Epithelial cell of esophagus (primary cell): ENCODE measurements around the gene FGD3.

ENCODE experiments used
- DNase-seq: peaks from one replicate; pipeline ENCODE4 v3.0.0; 2010; ENCODE audit warnings: low read depth
- H3K4me3 ChIP-seq: 2 replicates; pipeline ENCODE4 v1.5.1; 2011; ENCODE audit warnings: mild to moderate bottlenecking, low read length, control low read depth
- TF ChIP-seq, protein P1 (sequence below): IDR thresholded peaks from 2 replicates; pipeline ENCODE4 v1.5.1; 2011; ENCODE audit warnings: low read depth, mild to moderate bottlenecking, low read length, control low read depth, inconsistent platforms; ENCODE audit not compliant: insufficient read depth; ENCODE audit errors: missing control alignments

FGD3 gene

DNA sequence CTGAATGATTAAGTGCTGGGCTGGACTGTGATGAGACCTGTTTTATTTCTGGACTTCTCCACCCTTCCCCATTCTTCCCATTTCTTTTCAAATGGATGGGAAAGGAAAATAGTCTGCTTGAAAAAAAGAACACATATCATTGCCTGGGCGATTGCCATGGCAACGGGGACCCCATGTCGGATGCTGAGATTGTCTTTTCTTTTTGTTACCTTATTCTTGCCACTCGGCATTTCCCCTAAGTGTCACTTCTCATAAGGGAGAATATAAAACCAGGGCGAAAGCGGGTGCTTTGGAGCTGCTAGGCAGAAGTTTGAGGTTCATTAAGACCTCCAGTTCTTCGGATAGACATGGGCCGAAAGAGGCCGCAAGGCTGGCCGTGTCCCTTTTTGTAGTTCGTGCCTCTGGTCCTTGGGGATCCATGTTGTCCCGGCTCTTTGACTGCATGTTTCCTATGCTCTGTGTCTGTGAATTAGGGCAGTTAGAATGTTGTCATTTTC is 763 bp downstream of the FGD3 start:
- H3K4me3 ChIP-seq, result peak overlapping the region; percentile 63
- TF ChIP-seq, protein P1, sequence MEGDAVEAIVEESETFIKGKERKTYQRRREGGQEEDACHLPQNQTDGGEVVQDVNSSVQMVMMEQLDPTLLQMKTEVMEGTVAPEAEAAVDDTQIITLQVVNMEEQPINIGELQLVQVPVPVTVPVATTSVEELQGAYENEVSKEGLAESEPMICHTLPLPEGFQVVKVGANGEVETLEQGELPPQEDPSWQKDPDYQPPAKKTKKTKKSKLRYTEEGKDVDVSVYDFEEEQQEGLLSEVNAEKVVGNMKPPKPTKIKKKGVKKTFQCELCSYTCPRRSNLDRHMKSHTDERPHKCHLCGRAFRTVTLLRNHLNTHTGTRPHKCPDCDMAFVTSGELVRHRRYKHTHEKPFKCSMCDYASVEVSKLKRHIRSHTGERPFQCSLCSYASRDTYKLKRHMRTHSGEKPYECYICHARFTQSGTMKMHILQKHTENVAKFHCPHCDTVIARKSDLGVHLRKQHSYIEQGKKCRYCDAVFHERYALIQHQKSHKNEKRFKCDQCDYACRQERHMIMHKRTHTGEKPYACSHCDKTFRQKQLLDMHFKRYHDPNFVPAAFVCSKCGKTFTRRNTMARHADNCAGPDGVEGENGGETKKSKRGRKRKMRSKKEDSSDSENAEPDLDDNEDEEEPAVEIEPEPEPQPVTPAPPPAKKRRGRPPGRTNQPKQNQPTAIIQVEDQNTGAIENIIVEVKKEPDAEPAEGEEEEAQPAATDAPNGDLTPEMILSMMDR, result no peak
- no peak for DNase-seq

DNA sequence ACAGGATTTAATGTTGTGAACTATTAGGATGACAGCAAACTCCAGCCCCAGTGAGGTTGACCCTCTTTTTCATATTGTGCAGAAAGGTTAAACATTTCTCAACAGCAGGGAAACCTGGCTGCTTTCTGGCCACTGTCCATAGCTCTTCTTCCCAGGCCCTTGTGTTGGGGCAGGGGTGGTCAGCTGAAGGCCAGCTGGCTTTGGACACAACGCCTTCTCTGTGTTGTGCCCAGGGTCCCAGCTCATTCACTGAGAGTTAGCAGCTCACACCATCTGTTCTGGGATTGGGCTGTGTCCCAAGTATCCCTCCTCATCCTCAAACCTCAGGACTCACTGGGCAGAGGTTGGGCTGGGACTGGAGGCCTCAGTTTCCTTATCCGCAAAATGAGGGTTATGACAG is 1.3 kb downstream of the FGD3 start:
- DNase-seq, result no peak
- TF ChIP-seq, protein P1, result no peak
- H3K4me3 ChIP-seq, result no peak overlapping the region

DNA sequence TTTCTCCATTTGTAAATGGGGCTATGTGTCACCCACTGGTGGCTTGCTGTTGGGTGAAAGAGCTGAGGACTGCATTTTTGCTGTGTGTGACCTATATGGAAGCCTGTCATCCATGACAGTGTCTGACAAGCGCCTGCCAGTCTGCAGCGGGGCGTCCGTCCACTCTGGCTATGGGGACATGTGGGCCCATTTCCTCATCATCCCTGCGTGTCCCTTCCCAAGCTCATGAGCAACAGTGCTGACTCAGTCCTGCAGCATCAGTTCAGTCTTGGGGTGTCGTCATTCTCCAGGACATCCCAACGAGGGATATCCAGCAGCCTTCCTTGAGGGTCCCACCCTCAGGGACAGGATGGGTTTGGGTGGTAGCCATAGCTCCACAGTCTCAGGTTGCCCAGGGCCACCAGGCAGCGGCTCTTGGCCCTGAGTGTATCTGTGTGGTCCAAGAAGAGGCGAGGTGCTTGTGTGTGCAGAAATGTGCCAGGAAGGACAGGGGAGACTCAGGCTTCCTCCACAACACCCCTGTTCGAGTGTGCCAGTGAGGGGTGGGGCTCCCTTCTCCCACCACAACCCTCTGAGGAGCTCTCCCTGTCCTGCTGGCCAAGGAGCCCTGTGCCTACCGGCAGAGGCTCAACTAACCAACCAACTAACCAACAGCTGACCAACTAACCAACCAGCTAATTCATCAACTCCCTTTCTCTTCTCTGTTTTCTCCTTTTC is 2.1 kb downstream of the FGD3 start:
- TF ChIP-seq, protein P1, result no peak
- H3K4me3 ChIP-seq, result no peak overlapping the region
- peak; percentile 49 for DNase-seq

DNA sequence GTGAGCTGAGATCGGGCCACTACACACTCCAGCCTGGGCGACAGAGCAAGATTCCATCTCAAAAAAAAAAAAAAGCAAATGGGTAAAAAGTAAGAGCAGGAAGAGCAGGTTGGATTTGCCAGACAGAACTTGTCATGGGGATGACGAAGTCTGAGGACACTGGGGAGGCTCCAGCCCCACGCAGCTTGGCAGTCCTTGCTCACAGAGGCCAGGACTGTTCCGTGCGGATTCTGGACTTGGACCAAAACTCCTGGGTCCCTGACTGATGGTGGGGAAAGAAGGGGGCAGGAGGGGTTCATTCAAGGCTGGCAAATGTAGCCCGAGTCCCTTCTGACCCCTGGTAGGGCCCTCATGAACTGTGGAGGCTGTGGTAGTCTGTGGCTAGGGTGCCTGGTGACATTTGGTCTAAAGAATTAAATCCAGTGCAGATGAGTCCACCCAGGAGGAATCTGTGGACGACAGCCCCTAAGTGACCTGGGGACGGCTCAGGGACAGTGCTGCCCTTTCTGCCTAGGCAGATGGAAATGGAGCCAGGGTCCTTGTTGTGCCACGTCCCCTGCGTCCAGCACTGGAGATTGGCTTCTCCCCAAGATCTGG is 3.1 kb downstream of the FGD3 start:
- peak; percentile 91 for DNase-seq

DNA sequence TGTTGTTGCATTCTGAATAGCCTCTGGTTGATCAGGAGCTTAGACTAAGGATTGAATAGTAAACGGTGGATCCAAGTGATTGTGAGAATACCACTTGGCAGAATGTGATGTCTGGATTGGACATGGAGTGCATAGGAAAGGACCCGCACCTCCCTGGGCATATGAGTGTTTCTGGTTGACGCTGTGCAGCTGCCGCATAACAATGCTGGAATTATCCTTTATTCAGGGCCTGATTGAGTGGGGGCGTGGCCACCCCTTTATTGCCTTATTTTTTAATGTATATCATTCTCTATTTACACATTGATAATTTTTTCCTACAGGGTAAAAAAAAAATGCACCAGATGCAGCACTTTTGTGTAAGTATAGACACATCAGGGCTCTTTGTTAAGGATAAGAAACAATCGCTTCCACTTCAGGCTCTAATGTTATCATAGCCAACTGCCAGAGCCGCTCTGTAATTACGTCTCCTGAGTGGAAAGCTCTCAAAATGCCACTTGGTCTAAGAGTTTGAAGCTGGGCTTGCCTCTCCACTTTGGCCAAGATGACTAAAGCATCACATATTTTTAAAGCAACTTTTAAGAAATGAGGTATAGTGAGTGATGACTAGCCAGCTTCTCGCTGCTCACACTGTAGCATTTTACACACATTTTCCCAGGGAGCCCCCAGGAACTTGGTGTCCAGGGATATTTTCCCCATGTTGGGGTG is 5.7 kb downstream of the FGD3 start:
- H3K4me3 ChIP-seq, result no peak overlapping the region
- TF ChIP-seq, protein P1, result no peak
- DNase-seq, result peak; percentile 60

More for the DNA sequence above, 3.1 kb downstream of the FGD3 start:
- TF ChIP-seq, protein P1, result no peak
- no peak overlapping the region for H3K4me3 ChIP-seq

DNA sequence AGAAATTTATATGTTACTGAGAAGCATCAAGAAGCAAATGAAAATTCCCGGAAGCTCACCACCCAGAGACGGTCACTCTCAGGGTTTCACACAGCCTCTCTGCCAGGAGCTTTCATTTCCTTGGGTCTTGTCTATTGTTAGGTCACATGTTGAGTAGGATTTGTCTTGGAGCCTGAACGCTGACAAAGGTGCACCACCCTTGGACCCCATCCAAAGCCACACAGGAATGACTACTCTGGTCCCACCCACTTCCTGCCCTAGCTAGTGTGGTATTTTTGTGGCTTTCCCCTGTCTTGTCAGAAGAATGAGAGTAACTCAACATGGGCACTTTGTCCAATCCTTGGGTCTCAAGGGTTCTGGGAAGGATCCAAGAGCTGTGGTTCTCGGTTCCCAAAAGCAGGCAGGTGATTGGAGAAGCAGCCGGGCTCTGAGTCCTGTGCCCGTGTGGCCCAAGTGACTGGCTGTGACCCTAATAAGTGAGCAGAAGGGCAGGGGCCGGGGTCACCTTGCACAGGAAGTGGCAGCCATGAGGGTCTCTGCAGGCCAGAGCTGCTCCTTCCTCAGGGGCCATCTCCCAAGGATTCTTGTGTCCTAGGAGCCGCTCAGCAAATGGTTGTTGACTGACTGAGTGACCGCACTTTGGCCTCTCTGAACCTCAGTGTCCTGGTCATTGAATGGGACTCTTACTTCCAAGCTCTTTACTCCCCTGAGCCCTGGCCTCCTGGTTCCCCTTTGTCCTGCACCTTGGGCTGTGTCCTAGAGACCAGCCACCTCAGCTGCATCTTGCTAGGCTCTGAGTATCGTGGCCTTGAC is 6.9 kb downstream of the FGD3 start:
- DNase-seq, result peak; percentile 85
- H3K4me3 ChIP-seq, result no peak overlapping the region
- TF ChIP-seq, protein P1, result no peak
